HG03520 (cell line): ENCODE results near the gene MAPK11.

ENCODE experiments used
- ATAC-seq: cut with Tn5 transposase; IDR thresholded peaks from one replicate; pipeline ENCODE4 v1.9.1; 2021; ENCODE audit warnings: mild to moderate bottlenecking, moderate library complexity; ENCODE audit not compliant: unreplicated experiment

The MAPK11 gene

GRCh38 chr22:50262973-50263617 lies 7.1 kb downstream of the MAPK11 start:
- ATAC-seq = no peak

- no peak for ATAC-seq
Observed at GRCh38 chr22:50262460-50262911, 7.7 kb downstream of the MAPK11 start.

- ATAC-seq = no peak
Observed at GRCh38 chr22:50261615-50262459, 8.3 kb downstream of the MAPK11 start, which contains the start of gene MAPK12. MAPK12 (minus strand) TSS chr22:50261683; CDS start chr22:50261509, 174 bp downstream.

GRCh38 chr22:50260801-50261614 lies 9.2 kb downstream of the MAPK11 start:
- ATAC-seq = no peak

- ATAC-seq = no peak
Observed at GRCh38 chr22:50260434-50260800, 9.8 kb downstream of the MAPK11 start.

- ATAC-seq = no peak
Observed at GRCh38 chr22:50259302-50259701, 10.9 kb downstream of the MAPK11 start.

GRCh38 chr22:50258361-50259292 lies 11.6 kb downstream of the MAPK11 start:
- no peak for ATAC-seq

- no peak for ATAC-seq
Observed at GRCh38 chr22:50257451-50258360, 12.5 kb downstream of the MAPK11 start.

GRCh38 chr22:50257041-50257440 lies 13.1 kb downstream of the MAPK11 start:
- ATAC-seq = no peak

GRCh38 chr22:50256258-50256862 lies 13.8 kb downstream of the MAPK11 start:
- ATAC-seq = no peak

GRCh38 chr22:50255607-50256006 lies 14.6 kb downstream of the MAPK11 start:
- ATAC-seq = no peak

- no peak for ATAC-seq
Observed at GRCh38 chr22:50255099-50255498, 15.1 kb downstream of the MAPK11 start.

- ATAC-seq = no peak
Observed at GRCh38 chr22:50253941-50254340, 16.2 kb downstream of the MAPK11 start.

- no peak for ATAC-seq
Observed at GRCh38 chr22:50253046-50253915, 16.9 kb downstream of the MAPK11 start.

GRCh38 chr22:50252082-50253045 lies 17.8 kb downstream of the MAPK11 start:
- ATAC-seq = no peak

- ATAC-seq = no peak
Observed at GRCh38 chr22:50251477-50252081, 18.6 kb downstream of the MAPK11 start.
